Measurements from ENCODE around the gene RNASET2.

The RNASET2 gene

DNA sequence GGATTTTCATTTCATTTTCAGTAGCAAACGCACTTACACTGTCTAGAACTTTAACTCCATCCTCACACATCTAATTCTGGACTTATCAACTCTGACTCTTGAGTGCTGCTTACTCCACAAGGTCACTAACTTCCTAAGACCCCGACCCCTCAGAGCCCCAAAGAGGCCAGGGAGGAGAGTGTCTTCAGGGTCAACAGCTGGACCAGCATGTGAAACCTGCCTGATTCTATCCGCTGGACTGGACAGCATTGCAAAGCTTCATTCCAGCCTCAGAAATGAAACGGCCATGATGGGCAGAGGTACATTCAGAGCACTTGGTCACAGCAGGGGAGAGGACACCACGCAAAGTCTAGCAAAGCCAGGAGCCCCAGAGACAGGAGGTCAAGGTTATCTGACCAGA is 9.1 kb downstream of the RNASET2 start:
- no peak for DNase-seq (ENCODE audit: low spot score)

DNA sequence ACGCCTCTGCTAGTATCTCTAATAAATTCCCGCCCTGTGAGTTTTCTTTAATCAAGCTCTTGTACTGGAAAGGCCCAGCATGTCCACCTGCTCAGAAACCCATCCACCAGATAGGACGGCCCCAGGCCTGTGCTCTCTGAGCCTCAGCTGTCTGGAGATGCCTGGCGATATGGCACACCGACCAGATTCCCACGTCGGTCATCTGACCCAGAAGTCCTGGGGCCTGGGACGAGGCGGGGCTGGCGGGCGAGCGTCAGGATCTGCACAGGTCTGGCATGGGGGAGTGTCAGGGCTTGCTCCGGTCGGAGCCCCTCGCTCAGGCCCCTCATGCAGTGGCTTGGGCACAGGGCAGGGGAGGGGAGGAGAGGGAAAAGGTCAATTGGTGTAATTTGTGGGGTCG is 10.2 kb downstream of the RNASET2 start:
- no peak for DNase-seq (ENCODE audit: low spot score)

DNA sequence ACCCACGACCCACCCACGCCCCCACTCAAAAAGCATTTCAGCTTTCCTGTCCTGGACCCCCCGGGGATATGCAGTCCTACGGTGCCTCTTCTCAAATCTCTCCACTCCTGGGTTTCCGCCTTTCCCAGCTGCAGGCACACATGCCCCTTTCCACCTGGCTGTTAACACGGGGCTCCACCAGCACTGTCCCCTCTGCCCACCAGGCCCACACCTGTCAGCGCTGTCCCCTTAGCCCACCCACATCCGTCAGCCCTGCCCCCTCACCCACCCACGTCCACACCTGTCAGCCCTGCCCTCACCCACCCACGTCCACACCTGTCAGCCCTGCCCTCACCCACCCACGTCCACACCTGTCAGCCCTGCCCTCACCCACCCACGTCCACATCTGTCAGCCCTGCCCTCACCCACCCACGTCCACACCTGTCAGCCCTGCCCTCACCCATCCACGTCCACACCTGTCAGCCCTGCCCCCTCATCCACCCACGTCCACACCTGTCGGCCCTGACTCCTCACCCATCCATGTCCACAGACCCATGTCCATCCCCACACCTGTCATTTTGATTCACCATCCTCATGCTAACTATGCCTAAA is 11.6 kb downstream of the RNASET2 start:
- DNase-seq (ENCODE audit: low spot score) = no peak

DNA sequence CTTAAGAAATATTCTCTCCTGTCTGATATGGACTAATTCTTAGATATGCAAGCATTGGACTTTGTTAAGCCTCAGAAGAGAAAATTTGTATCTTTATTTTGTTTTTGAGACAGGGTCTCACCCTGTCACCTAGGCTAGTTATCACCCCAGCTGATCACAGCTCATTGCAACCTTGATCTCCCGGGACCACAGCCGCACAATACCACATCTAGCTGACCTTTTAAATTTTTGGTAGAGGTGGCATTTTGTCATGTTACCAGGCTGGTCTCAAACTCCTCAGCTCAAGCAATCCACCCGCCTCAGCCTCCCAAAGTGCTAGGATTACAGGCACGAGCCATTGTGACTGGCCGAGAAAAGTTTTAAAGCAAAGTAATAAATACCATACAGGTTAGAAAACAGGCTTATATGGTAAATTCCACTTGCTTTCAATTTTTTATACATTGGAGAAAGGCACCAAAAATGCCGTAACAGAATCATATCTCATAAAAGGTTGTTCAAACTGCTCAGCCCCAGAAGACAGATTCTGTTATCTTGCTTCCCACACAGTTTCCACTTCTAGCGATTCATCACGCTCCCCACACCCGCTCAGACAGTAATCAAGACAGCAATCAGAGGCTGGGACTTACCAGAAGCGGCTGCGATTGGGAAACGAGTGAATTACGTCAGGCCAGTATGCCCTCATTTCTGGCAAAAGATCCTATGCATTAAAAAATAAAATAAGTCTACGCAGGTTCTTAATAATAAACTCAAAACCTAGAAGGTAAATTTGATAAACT is 13.8 kb downstream of the RNASET2 start:
- no peak for DNase-seq (ENCODE audit: low spot score)

DNA sequence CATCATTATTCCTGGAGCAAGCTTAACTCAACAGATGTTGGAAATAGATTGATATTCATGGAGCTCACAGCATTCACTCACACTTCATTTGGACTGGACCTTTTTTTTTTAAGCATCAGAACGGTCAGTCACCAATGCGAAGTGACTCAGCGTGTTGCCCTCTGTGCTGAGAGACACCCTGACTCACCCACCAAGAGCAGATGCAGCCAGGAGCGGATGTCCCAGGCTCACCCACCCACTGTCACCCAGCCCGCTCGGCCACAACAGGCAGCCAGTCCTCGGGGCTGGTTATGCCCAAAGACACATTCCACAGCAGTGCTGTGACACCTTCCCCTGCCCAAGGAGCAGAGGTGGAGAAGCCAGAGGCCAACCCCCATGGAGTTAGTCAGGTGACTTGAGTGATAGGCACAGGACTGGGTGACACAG is 15.7 kb downstream of the RNASET2 start:
- peak; percentile 29 for DNase-seq (ENCODE audit: low spot score)

DNA sequence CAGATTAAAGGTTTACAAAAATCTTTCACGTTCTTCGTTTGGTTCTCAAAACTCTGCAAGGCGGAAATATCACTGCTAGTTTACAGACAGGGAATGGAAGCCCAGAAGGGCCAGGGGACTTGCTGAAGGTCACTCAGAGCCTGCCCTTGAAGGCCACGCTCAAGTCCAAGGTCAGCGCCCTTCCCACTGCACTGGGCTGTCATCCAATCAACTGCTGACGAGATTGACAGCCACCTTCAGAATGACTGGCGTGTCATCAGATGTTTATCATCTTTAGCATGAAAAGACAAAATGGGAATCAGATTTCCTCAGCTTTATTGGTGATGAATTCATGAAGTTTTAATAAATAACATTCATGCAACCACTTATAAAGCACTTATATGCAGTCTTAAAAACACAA is 16.5 kb downstream of the RNASET2 start:
- DNase-seq (ENCODE audit: low spot score) = no peak

DNA sequence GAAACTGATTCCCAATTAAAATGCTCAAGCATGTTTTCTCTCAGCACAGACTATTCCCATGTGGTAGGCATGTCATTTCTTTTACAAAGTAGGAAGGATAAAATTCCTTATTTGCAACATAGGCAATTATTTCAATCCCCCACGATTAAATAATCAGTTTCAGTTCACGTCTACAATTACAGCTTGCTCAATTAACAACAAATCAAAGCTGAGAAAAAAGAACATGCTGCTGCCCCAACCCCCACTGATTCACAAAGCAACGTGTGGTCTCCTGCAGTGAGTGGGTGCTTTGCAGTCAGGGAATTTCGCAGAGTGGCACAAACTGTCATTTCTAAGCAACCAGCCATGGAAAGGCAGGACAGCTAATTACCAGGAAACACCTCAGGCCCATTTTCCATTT is 17.0 kb downstream of the RNASET2 start:
- no peak for DNase-seq (ENCODE audit: low spot score)

DNA sequence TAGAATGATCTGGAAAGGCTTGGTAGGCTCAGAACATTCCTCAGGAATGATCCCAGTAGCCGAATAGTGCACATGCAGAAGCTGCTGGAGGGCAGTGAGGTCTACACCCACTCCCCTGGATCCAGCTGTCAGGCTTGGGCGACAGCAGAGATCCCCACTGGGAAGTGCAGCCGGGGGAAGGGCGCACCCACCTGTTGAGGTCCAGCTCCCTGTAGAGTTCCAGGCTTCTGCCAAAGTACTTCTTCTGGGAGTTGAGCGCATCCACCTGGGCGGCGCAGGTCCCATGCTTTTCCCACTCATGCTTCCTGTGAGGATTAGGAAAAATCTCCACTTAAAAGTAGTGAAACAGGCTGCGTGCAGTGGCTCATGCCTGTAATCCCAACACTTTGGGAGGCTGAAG is 17.6 kb downstream of the RNASET2 start:
- DNase-seq (ENCODE audit: low spot score) = no peak

DNA sequence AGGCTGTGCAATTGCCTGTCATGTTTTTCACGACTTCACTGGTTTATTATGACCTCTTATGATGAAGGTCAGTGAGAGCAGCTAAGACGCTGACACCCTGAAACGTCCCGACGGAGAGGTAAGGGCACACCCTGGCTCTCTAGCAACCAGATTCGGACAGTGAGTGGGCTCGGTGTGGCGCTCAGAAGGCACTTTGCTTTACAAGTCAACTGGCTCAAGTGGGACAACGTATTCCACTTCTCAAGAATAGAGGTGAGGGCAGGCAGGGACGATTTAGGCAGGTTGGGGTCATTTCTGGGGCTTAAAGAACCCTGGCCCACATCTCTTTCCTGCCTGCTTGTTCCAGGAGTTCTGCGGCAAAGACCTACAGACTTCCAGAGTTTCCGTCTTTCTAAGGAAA is 18.2 kb downstream of the RNASET2 start:
- no peak for DNase-seq (ENCODE audit: low spot score)

DNA sequence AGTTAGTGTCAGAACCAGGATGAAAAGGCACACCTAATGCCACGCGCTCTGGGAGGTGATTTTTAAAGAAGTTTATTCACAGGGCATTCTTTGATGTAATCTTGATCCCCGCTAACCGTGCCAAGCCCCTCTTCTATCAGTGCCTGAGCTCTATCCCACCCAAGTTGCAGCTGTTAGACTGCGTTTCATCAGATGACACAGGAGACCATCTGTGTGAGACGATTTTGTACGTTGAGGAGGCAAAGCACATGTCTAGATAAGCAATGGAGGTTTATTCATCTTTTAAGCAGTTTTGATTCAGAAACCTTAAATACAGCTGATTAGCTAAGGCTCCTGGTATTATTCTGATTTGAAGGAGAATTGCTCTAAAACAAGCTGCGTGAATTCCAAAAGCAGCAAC is 18.6 kb downstream of the RNASET2 start:
- no peak for DNase-seq (ENCODE audit: low spot score)

DNA sequence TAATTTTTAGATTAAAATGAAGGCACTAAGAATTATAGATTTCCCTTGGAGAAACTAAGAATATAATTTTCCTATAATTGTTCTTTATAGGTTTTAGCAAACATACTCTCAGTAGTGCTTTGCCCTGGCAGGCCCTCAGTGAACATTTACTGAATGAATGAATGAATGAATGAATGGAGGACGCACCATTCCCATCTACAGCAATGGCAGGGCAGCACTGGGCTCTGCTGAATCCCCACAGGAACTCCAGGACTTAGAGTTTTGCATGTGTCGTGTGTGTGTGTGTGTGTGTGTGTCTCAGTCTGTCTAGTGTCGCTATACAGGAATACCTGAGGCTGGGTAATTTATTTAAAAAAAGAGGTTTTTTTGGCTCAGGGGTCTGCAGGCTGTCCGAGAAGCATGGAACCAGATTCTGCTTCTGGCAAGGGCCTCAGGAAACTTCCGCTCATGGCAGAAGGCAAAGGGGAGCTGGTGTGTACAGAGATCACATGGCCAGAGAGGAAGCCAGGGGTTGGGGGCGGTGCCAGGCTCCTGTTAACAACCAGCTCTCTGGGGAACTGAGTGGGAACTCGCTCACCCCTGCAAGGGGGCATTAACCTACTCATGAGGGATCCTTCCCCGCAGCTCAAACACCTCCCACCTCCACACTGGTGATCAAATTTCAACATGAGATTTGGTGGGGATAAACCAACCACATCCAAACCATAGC is 20.1 kb downstream of the RNASET2 start:
- DNase-seq (ENCODE audit: low spot score) = no peak

DNA sequence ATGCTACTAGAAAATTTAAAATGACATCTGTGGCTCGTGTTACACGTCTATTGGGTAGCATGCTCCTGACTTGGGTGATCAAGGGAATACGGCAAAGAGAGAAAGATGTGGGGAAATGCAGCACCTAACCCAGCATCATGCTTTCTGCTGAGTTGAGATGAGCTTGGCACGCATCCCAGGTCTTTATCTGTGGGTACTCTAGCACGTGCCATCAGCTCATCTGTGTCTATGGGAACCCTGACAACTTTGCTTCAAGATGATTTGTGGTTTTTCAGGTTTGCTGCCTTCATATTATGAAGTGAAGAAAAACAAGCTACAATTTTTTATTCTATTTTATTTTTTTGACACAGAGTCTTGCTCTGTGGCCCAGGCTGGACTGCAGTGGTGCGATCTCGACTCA is 21.0 kb downstream of the RNASET2 start:
- no peak for DNase-seq (ENCODE audit: low spot score)

DNA sequence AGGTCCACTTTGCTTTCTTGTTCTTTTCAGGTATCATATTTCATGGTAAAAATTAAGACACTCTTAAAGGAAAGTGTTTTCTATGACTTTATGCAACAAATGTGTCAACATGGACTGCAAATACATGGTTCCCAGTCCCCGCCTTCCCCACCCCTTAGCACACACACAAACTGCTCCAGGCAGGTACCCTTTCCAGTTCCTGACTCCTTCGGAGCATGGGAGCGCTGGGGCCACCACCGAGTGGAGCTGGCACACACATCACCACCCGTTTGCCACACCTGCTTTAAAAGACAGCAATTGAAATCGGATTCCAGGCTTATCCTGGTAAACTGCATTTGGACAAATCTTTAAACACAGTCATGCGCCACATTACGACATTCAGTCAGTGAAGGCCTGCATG is 22.2 kb downstream of the RNASET2 start:
- no peak for DNase-seq (ENCODE audit: low spot score)

DNA sequence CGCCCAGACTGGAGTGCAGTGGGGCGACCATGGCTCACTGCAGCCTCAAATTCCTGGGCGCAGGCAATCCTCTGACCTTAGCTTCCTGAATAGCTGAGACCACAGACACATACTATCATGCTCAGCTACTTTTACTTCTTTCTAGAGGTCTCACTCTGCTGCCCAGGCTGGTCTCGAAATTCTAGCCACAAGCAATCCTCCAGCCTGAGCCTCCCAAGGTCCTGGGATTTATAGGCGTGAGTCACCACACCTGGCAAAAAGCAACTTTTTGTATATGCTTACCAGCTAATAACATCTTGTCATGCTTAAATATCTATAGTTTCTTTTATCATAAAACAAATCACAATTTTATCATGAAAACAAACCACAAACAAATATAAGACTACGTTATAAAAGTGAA is 23.0 kb downstream of the RNASET2 start:
- no peak for DNase-seq (ENCODE audit: low spot score)

DNA sequence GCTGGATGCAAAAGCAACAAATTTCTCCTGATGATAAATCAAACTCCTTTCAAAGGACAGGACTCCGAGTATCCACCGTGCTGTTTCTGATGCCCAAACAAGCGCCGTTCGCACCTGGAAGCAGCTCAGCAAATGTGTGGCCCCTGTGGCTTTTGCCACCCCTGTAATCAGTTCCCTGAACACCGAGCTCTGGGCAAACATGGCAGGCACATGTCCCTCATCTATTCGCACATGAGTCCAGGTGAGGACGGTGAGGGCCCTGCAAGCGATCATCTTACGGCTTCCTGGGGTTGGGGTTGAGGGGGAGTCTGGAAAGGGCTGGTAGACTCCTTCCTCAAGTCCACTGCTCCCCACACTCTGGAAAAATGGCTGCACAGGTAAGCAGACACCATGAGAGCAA is 23.7 kb downstream of the RNASET2 start:
- no peak for DNase-seq (ENCODE audit: low spot score)

DNA sequence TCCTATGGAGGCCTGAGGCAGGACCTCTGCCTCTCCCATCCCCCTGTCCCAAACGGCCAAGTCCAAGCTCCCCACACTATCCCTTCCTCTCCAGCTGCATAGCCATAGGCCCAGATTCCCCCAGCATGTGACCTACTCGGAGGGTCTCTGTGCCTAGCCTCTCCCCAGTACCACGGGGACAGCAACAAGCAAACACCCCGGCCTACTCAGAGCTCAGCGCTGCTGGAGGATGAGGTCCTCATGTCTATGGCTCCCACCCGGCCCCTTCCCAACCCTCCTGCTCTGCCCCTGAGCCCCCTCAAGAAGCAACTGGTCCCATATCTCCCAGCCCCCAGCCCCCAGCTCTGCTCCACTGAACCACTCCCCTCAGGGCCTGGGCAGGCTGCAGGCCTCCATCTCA is 24.2 kb downstream of the RNASET2 start:
- no peak for DNase-seq (ENCODE audit: low spot score)

DNA sequence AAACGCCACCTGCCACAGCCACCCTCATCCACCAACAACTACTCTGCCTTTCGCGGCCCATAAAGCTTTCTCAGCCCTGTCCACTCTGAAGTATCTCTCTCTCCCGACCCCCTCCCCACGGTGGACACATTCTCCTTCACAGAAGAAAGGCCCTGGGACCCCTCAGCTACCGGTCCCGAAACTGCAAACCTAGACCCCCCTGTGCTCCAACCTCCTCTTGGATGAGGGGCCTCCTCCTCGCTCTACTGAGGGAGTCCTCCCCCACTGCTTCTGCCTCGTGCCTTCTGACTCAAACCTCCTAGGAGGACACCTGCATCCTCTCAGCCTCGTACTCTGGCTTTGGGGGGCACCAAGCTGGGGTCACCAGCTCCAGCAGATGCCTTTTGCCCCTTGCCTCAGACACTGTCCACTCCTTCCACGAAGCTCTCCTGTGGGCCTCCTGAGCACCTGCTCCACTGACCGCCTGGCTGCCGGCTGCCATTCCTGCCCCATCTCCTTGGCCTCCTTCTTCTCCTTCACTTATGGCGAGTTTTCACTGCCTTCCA is 24.9 kb downstream of the RNASET2 start:
- no peak for DNase-seq (ENCODE audit: low spot score)

DNA sequence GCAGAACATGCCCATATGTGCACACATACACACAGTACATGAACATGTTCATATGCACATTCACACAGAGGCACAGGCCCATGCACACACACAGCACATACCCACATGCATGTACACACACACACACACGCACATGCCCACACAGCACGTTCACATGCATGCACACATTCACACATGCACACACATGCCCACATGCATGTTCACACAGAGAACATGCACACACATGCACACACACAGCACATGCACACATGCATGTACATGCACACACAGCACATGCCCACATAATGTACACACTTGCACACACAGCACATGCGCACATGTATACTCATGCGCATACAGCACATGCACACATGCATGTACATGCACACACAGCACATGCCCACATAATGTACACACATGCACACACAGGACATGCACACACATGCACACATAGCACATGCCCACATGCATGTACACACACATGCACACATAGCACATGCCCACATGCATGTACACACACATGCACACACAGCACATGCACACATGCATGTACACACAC is 25.9 kb downstream of the RNASET2 start:
- no peak for DNase-seq (ENCODE audit: low spot score)

DNA sequence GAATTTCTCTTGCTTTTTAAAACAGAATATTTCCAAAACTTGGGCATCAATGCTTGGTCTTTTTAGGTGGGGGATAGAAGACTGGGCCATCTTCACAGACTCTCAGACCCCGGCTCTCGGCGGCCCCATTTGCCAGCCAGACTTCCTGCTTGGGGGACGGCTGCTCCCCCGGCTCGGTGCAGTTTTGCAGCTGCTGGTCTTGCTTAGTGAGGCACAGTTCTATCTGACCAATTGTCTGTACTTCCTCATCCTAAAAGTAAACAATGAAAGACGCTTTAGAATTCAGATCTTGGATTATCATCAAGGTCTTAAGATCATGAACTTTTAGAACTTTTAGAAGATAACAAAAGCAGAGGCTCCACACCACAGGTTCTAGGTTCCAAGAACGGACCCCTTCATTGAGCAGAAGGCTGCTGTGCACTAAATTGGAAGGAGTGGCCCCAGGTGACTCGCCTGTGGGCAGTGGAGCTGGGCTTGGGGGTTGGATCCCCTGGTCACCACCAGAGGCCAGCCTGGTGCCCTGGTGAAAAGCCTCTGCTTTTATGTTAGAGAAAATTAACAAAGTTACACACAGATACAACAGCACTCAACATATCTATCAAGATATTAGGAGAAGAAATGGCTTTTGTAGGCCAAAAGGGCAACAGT is 26.7 kb downstream of the RNASET2 start:
- DNase-seq (ENCODE audit: low spot score) = no peak

DNA sequence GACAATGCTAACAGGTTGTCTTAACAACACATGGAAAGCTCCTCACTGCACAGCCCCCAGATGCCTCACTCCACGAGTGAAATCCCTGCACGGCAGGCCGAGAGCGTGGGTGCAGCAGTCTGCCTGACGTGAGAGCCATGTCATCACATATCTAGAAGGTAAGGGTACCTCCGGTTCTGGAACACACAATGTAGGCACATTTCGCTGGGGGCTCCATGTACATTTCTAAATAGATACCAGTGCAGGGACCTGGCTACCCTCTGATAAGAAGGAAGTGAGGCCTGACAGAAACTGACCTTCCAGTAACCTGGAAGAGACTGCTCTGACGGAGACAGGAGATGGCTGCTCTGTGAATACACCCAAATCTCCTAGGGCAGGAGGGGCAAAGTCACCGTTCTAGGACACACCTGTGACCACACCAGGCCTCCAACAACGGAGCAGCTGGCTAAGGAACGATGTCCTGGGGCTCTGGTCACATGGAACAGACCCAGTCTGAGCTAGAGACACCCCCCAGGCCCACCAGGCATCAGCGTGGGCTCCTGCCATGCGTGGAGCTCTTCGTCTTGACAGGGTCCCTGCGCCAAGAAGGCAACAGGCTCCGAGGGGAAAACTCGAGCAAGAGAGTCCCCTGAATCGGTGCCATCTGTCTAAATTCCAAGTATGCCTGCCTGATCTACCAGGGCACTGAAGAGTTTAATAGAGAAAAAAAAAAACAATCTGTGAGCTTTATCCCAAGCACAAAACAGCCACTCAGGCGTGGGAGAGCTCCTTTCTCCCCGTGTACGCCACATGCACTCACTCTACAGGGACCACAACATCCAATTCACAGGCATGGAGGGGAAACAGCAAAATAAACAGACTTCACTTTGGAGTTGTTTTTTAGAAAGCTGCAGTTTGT is 27.5 kb downstream of the RNASET2 start:
- no peak for DNase-seq (ENCODE audit: low spot score)

DNA sequence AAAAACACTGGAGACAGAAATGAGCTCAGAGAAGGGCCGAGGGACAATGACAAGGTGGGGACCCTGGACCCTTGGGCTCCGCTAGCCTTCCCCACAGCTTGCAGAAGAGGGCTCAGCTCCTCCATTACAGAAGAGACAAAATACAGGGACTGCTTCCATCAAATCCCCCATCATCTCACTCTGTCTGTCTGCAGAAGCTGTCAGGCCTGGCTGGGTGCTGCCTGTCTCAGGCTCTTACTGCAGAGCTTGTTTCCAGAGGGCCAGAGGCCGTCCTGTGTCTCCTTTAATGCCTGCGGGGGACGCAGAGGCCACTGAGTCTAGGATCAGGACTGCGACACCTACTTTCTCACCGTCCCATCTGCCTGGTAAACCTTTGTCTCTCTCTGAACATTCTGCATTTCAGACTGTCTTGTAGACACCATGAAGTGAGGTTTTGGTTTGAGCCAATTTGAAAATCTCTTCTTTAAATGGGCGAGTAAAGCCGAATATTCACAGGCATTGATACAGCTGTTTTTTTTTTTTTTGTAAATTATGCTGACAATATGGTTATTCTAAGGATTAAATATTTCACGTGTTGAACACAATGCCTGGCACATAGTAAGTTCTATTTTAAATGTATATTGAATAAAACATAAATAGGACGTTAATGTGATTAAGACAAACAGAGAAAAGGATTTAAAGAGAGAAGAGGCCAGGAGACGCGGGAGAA is 28.3 kb downstream of the RNASET2 start:
- no peak for DNase-seq (ENCODE audit: low spot score)

Data from hepatic stellate cell (primary cell).